GM13976 (cell line): ENCODE data around the gene PRSS53.

ENCODE experiments used
- DNase-seq: peaks from one replicate; pipeline ENCODE4 v3.0.0; 2012; ENCODE audit warnings: low spot score
- in situ Hi-C: fragments of 300-500 bp; cut with MboI; formaldehyde crosslinking; loops from one replicate; pipeline ENCODE4 v1.12.0; 2022; ENCODE audit warnings: low sequenced_read_pairs, mixed read lengths, inconsistent platforms; ENCODE audit not compliant: unreplicated experiment
- TF ChIP-seq, protein P1 (sequence below): IDR thresholded peaks from 2 replicates; pipeline ENCODE4 v1.5.1; 2012; ENCODE audit warnings: borderline replicate concordance, mild to moderate bottlenecking; ENCODE audit not compliant: insufficient read depth; ENCODE audit errors: extremely low read depth, missing control alignments, control extremely low read depth

Gene PRSS53

DNA sequence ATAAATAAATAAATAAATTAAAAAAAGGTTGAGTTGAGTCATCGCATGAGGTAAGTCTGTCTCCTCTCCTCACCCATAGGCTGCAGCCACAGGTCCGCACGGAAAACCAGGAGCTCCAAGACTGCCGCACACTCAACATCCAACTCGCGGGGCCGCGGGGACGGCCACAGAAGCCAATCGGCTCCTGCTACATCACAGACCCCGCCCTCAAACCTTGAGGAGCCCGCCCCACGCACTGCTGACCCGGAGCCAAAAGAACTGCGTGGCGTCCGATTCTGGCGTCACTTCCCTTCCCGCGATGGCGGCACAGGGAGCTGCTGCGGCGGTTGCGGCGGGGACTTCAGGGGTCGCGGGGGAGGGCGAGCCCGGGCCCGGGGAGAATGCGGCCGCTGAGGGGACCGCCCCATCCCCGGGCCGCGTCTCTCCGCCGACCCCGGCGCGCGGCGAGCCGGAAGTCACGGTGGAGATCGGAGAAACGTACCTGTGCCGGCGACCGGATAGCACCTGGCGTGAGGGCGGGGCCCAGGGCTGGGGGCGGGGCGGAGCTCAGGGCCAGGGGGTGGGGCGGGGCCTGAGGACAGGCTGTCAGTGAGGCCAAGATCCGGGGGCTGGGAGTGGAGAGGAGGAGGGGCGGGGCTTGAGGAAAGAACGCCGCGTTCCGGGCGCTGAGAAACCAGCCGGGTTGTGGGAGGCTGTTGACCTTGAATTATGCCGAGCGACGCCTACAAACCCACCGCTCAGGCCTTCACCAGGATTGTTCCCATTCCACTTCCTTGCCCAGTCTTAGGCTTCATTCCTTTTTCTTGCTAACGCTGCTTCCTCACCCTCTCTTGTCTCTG is 28.9 kb upstream of the PRSS53 start, which contains the start of gene KAT8:
Gene KAT8 (plus strand): TSS at position 281 of the 839 bp plus-strand sequence. CDS start 18 bp downstream, at position 299.
- peak; percentile 99 for DNase-seq
- in situ Hi-C loops, result no loop called here

DNA sequence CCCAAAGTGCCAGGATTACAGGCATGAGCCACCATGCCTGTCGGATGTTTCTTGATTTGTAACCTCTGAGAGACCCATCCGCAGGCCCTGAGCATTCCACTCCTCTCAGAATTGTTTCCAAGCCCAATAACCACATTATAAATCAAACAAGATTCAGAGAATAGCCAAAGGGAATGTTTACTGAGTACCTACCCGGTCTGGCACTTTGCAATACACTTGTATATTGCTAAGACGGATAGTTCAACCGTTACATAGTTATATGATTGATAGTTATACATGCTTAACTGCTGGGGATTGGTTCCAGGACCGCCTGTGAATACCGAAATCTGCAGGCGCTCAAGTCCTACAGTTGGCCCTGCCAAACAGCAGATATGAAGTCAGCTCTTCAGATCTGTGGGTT is 25.7 kb upstream of the PRSS53 start:
- TF ChIP-seq, protein P1, sequence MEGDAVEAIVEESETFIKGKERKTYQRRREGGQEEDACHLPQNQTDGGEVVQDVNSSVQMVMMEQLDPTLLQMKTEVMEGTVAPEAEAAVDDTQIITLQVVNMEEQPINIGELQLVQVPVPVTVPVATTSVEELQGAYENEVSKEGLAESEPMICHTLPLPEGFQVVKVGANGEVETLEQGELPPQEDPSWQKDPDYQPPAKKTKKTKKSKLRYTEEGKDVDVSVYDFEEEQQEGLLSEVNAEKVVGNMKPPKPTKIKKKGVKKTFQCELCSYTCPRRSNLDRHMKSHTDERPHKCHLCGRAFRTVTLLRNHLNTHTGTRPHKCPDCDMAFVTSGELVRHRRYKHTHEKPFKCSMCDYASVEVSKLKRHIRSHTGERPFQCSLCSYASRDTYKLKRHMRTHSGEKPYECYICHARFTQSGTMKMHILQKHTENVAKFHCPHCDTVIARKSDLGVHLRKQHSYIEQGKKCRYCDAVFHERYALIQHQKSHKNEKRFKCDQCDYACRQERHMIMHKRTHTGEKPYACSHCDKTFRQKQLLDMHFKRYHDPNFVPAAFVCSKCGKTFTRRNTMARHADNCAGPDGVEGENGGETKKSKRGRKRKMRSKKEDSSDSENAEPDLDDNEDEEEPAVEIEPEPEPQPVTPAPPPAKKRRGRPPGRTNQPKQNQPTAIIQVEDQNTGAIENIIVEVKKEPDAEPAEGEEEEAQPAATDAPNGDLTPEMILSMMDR, result no peak
- DNase-seq, result no peak
- in situ Hi-C loops, result no loop called here

More for the DNA sequence above, 28.9 kb upstream of the PRSS53 start, which contains the start of gene KAT8:
- TF ChIP-seq, protein P1, result no peak

DNA sequence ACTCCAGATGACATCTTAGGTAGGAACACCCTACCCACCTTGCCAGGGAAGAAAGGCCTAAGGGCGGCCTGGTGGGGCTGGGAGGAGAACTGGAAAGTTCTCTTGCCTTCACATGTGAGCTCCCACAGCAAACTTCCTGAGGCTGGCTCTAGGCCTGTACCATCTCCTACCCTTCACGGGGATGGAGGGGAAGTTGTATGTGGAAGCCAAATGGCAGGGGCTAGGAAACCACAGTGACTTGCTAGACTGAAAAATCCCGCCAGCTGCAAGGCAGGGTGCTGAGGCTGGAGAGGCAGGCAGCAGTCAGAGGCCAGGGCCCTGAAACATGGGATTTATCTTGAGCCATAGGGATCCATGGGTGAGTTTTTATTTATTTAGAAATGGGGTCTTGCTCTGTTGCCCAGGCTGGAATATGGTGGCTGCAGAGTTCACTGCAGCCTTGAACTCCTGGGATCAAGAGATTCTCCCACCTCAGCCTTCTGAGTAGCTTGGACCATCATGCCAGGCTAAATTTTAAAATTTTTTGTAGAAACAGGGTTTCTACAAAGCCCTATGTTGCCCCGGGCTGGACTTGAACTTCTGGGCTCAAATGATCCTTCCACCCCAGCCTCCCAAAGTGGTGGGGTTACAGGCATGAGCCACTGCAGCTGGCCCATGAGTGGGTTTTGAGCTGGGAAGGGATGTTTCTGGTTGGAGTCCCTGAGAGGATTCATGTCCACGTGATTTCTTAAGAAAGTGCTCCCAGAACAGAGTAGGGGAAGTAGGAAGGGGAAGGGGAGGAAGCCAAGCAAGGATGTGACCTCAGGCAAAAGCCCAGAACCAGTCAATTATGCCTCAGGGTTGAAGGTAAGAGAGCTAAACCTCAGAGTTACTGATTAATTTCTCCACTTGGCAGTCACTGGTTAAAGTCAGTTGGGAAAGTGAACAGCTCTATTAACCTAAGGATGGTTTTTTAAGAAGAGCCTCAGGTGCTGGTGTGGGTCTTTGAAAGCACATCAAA is 24.7 kb upstream of the PRSS53 start:
- DNase-seq, result no peak
- TF ChIP-seq, protein P1, result no peak
- in situ Hi-C loops, result no loop called here

DNA sequence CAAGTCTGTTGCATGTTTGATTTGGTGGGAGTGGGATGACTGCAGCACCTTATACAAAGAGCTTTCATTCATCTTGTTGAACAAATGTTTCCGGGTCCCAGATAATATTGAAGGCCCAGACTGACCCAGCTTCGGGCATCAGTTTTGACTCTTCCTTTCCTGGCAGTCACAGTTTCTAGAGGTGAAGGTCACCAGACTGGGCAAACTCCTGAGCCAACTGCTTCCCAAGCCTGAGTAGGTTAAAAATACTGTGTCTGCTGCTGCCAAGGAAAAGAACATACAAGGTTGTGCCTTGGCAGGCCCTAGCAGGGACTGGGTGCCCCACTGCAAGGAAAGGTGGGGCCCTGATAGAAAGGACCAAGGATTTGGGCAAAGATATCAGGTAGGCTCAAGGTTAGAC is 24.0 kb upstream of the PRSS53 start:
- TF ChIP-seq, protein P1, result no peak
- in situ Hi-C loops, result no loop called here
- DNase-seq, result no peak

DNA sequence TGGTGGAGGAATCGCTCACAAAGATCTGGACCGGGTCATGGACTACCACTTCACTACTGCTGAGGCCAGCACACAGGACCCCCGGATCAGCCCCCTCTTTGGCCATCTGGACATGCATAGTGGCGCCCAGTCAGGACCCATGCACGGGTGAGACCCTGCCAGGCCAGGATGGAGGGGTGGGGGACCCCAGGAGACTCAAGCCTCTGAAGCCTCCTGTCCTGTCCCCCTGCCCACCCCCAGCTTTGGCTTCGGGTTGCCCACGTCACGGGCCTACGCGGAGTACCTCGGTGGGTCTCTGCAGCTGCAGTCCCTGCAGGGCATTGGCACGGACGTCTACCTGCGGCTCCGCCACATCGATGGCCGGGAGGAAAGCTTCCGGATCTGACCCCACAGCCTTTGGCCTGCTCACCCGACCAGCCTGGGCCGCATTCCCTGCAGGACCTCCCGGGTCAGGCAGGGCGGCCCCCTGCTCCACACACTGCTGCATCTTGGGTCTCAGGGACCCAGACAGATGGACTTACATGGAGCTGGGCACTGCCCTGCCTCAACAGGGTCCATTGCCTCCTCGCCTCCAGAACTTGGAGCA is 23.2 kb upstream of the PRSS53 start:
- in situ Hi-C loops, result no loop called here

More for the DNA sequence above, 23.2 kb upstream of the PRSS53 start:
- DNase-seq, result no peak
- TF ChIP-seq, protein P1, result no peak
